ENCODE data around the gene FMNL2. TPM values are rescaled to one million over a fixed set of nuclear protein-coding genes. Genes with fewer than 3 reads are reported as not detected.

Gene FMNL2
- total and polyA plus RNA-seq, 2 experiments from 2014 or later, result 16.5 to 45.4 TPM

DNA sequence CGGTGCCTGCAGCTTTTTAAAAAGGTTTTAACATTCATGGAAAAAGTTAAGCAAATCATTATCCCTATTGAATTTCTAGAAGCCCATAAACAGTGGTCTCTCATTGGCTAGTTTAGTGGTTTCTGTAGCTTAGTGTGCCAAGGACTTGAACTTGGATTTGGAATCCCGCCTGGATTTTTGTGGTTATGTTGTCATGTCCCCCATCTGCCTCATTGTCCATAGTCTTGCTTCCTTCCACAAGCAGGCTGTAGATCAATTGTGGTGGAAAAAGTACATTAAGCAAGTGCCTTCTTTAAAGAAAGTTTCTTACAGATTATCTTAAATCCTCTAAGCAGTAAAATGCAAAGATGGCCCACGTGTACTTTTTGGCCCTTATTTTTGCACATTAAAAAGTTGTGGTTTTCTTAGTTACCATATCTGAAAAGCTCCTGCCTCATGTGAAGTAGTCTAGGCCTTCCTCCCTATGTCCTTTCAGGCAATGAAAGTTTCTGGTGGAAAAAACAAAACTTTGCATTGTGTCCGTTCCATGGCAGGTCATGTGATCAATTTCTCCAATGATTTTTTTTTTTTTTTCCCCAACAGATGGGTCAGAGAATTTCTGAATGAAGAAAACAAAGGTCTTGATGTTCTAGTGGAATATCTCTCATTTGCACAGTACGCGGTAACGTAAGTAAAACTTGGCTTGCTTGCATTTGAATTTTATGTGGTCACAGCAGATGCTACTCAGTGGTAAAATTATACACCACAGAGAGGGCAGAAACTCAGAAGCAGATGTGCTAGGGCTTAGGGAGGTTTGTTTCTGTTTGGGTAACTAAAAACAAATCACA, 223.4 kb downstream of the FMNL2 start:
- no peaks in the 10 kb centered on the region for H3K9me3 Mint-ChIP-seq
- Histone ChIP-seq H3K4me3 (no peak overlapping the region), H3K4me2 (no peak overlapping the region), H3F3A (replicated peaks; ENCODE audit: low read depth) (no peaks in the 10 kb centered on the region), H3K79me2 (replicated peaks; ENCODE audit: insufficient read depth) (no peaks in the 10 kb centered on the region), H3K27ac (ENCODE audit: low read depth) (no peak overlapping the region), H4K20me1 (replicated peaks; ENCODE audit: insufficient read depth) (no peaks in the 10 kb centered on the region), H2AFZ (no peak overlapping the region), H3K9me2 (ENCODE audit: insufficient read depth) (no peaks in the 10 kb centered on the region), H3K4me1 (ENCODE audit: insufficient read depth) (peaks cover 20% of the 10 kb centered on the region; the same call in 1 of the 2 replicates), H3K36me3 (ENCODE audit: insufficient read depth) (no peaks in the 10 kb centered on the region), H3K27me3 (ENCODE audit: insufficient read depth) (no peaks in the 10 kb centered on the region)
- DNase-seq (ENCODE audit: low spot score) (no peak), ATAC-seq (no peak)
- no peak overlapping the region for H3K27ac Mint-ChIP-seq
- H3K27me3 Mint-ChIP-seq (ENCODE audit: insufficient read depth, low read depth, poor library complexity), result peaks cover 2% of the 10 kb centered on the region
- peaks cover 28% of the 10 kb centered on the region for H3K4me1 Mint-ChIP-seq
- H3K36me3 Mint-ChIP-seq (ENCODE audit: low read depth), result peaks cover 23% of the 10 kb centered on the region; the same call in 2 of the 3 replicates
- TF ChIP-seq CTCF (conservative IDR thresholded peaks at IDR 0.05; ENCODE audit: low read depth in 2 of 2) (no peak), NANOG (IDR thresholded peaks at IDR 0.05; ENCODE audit: borderline replicate concordance) (no peak), REST (IDR thresholded peaks at IDR 0.05; ENCODE audit: unreplicated experiment) (no peak), JUNB (IDR thresholded peaks at IDR 0.05; ENCODE audit: unreplicated experiment) (no peak), ZNF331 (CRISPR knock-in tag; IDR thresholded peaks at IDR 0.05; ENCODE audit: low read depth) (no peak), POLR2AphosphoS5 (IDR thresholded peaks at IDR 0.05; ENCODE audit: low read depth) (no peak), ZNF462 (CRISPR knock-in tag; IDR thresholded peaks at IDR 0.05) (no peak), CREB1 (CRISPR knock-in tag; IDR thresholded peaks at IDR 0.05; ENCODE audit: low read depth) (no peak), EZH2phosphoT487 (IDR thresholded peaks at IDR 0.05; ENCODE audit: unreplicated experiment) (no peak), ZNF114 (CRISPR knock-in tag; IDR thresholded peaks at IDR 0.05) (no peak)
- TF ChIP-seq, protein P1, sequence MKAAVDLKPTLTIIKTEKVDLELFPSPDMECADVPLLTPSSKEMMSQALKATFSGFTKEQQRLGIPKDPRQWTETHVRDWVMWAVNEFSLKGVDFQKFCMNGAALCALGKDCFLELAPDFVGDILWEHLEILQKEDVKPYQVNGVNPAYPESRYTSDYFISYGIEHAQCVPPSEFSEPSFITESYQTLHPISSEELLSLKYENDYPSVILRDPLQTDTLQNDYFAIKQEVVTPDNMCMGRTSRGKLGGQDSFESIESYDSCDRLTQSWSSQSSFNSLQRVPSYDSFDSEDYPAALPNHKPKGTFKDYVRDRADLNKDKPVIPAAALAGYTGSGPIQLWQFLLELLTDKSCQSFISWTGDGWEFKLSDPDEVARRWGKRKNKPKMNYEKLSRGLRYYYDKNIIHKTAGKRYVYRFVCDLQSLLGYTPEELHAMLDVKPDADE (IDR thresholded peaks at IDR 0.05), result no peak
- H3K4me3 Mint-ChIP-seq, result no peak overlapping the region
